Endothelial cell (in vitro differentiated cells): Measurements from ENCODE around the gene MVB12B. TPM values are rescaled to one million over a fixed set of nuclear protein-coding genes. Genes with fewer than 3 reads are reported as not detected.

Source experiments
- DNase-seq: peaks from one replicate; pipeline ENCODE4 v3.0.0; 2021; ENCODE audit warnings: low spot score
- H3K27ac Mint-ChIP-seq: one replicate; pipeline ENCODE4 v1.8.0; 2021; ENCODE audit warnings: mixed read lengths, inconsistent platforms; ENCODE audit not compliant: unreplicated experiment
- H3K27me3 Mint-ChIP-seq: one replicate; pipeline ENCODE4 v1.8.0; 2021; ENCODE audit warnings: mild to moderate bottlenecking, moderate library complexity, mixed read lengths, inconsistent platforms; ENCODE audit not compliant: unreplicated experiment
- H3K36me3 Mint-ChIP-seq: one replicate; pipeline ENCODE4 v1.8.0; 2021; ENCODE audit warnings: mild to moderate bottlenecking, low read depth, mixed read lengths, inconsistent platforms; ENCODE audit not compliant: unreplicated experiment
- H3K4me1 Mint-ChIP-seq: one replicate; pipeline ENCODE4 v1.8.0; 2021; ENCODE audit warnings: mild to moderate bottlenecking, mixed read lengths, inconsistent platforms; ENCODE audit not compliant: unreplicated experiment
- H3K4me3 Mint-ChIP-seq: one replicate; pipeline ENCODE4 v1.8.0; 2021; ENCODE audit warnings: mild to moderate bottlenecking, mixed read lengths, inconsistent platforms; ENCODE audit not compliant: unreplicated experiment
- H3K9me3 Mint-ChIP-seq: one replicate; pipeline ENCODE4 v1.8.0; 2021; ENCODE audit warnings: mixed read lengths, inconsistent platforms; ENCODE audit not compliant: unreplicated experiment
- total RNA-seq: library from RNA; stranded (reverse); fragmentation: NEBNext Ultra II Directional; extraction: Animal tissue kit (Norgen Biotek cat#: 25700); gene quantifications from one replicate; pipeline ENCODE4 v1.2.1, GENCODE V29; 2021; ENCODE audit not compliant: unreplicated experiment
- TF ChIP-seq, protein P1 (sequence below): fragments of 200-600 bp; sonication (generic); IDR thresholded peaks from one replicate; pipeline ENCODE4 v1.5.0; 2021; ENCODE audit warnings: antibody characterized with exemption; ENCODE audit not compliant: unreplicated experiment

Gene MVB12B
- total RNA-seq, 1 donor from 2014 or later = 18.8 TPM

DNA sequence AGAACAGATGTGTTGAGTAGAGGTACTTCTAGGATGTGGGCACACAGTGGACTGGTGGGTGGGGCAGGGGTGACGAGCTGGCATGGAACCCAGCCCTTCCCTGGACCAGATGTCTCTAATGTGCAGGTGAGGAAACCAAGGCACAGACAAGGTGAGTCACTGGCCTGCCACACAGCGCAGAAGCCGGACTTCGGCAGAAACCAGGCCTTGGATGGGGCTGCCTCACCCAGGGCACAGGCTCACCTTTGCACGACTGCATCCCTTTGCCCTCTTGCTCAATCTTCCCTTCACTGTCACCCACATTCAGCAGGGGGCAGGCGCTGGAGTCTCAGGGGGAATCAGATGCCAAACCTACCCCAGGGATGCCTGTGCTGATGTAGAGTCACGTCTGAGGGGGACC lies 221.7 kb downstream of the MVB12B start:
- H3K9me3 Mint-ChIP-seq = no peaks in the 10 kb centered on the region
- DNase-seq = no peak
- peaks cover 6% of the 10 kb centered on the region for H3K27me3 Mint-ChIP-seq
- no peaks in the 10 kb centered on the region for H3K36me3 Mint-ChIP-seq
- no peaks in the 10 kb centered on the region for H3K4me1 Mint-ChIP-seq
- H3K4me3 Mint-ChIP-seq = no peak overlapping the region
- no peak overlapping the region for H3K27ac Mint-ChIP-seq
- TF ChIP-seq, protein P1, sequence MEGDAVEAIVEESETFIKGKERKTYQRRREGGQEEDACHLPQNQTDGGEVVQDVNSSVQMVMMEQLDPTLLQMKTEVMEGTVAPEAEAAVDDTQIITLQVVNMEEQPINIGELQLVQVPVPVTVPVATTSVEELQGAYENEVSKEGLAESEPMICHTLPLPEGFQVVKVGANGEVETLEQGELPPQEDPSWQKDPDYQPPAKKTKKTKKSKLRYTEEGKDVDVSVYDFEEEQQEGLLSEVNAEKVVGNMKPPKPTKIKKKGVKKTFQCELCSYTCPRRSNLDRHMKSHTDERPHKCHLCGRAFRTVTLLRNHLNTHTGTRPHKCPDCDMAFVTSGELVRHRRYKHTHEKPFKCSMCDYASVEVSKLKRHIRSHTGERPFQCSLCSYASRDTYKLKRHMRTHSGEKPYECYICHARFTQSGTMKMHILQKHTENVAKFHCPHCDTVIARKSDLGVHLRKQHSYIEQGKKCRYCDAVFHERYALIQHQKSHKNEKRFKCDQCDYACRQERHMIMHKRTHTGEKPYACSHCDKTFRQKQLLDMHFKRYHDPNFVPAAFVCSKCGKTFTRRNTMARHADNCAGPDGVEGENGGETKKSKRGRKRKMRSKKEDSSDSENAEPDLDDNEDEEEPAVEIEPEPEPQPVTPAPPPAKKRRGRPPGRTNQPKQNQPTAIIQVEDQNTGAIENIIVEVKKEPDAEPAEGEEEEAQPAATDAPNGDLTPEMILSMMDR = no peak

DNA sequence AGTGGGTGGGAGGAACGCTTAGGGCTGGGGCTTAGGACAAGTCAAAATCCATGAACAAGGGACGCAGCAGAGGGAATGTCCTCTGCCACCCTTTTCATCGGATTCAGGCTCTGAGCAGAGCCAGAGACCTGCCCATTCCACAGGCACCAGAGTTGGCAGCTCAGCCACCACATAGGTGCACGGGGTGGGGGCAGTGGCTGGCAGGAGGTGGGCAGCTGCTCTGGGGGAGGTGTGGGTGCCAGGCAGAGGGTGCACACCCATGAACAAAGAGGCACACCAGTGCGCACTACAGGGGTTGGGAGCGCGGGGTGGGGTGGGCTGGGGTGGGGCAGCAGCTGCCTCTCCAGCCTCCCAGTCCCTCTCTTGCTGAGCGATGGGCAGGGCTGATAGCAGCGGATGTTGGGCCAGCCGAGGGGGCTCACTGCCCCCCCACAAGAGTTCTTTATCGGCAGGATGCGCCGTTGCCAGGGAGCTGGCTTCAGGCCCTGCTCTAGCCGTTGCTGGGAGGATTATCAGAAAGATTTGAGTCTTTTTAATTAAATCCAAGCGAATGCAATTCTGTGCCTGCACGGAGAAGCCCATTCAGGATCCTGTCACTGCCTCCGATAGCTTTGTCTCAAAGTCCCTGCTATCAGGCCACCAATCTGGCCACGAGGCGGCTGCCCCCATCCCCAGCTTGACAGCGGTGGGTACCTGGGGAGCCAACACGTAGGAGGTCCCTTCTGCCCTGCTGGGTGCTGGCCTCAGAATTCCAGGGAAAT lies 222.8 kb downstream of the MVB12B start:
- H3K4me3 Mint-ChIP-seq = no peak overlapping the region
- H3K9me3 Mint-ChIP-seq = no peaks in the 10 kb centered on the region
- no peaks in the 10 kb centered on the region for H3K36me3 Mint-ChIP-seq
- H3K27me3 Mint-ChIP-seq = peaks cover 6% of the 10 kb centered on the region
- DNase-seq = no peak
- H3K4me1 Mint-ChIP-seq = no peaks in the 10 kb centered on the region
- H3K27ac Mint-ChIP-seq = no peak overlapping the region
- TF ChIP-seq, protein P1 = no peak

DNA sequence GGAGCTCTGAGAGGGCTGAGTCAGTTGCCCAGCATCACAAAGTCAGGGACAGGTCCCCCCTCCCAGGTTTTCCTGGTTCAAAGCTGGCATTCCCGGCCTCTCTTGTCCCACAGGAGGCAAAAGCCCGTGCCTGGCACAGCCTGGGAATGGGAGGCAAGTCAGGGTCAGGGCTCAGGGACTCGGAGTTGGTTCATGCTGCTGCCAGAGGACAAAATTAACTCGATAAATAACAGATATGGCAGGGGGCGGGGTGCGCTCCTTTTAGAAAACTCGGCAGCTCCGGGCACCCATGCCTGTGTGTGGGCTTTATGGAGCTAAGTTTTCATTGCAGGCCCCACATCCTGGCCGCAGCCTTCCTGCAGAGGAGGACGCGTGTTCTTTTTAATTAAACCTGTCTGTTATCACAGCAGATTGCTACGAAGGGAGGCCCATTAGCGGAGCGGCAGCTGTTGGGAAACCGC lies 224.3 kb downstream of the MVB12B start:
- H3K9me3 Mint-ChIP-seq = no peaks in the 10 kb centered on the region
- no peak overlapping the region for H3K4me3 Mint-ChIP-seq
- DNase-seq = no peak
- H3K27me3 Mint-ChIP-seq = peaks cover 4% of the 10 kb centered on the region
- no peak overlapping the region for H3K27ac Mint-ChIP-seq
- TF ChIP-seq, protein P1 = no peak
- no peaks in the 10 kb centered on the region for H3K4me1 Mint-ChIP-seq
- no peaks in the 10 kb centered on the region for H3K36me3 Mint-ChIP-seq

DNA sequence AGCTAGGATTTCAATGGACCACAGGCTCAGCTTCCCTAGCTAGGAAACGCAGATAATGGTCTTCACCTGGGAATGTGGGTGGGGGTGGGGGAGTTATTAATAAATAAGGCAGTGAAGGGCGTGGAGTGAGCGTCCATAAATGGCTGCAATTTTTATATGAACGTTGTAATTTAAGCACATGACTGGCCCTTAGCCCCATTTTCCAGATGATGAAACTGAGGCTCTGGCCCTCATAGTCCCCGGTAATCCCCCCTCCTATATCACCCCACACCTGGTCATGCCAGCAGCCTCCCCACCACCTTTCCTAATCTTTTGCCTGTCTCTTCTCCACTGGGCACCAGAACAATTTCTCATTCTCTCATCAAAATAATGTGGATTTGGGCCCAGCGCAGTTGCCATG lies 225.2 kb downstream of the MVB12B start:
- H3K36me3 Mint-ChIP-seq = no peaks in the 10 kb centered on the region
- DNase-seq = no peak
- TF ChIP-seq, protein P1 = no peak
- H3K27ac Mint-ChIP-seq = no peak overlapping the region
- H3K27me3 Mint-ChIP-seq = peaks cover 3% of the 10 kb centered on the region
- no peaks in the 10 kb centered on the region for H3K9me3 Mint-ChIP-seq
- H3K4me1 Mint-ChIP-seq = no peaks in the 10 kb centered on the region
- no peak overlapping the region for H3K4me3 Mint-ChIP-seq

DNA sequence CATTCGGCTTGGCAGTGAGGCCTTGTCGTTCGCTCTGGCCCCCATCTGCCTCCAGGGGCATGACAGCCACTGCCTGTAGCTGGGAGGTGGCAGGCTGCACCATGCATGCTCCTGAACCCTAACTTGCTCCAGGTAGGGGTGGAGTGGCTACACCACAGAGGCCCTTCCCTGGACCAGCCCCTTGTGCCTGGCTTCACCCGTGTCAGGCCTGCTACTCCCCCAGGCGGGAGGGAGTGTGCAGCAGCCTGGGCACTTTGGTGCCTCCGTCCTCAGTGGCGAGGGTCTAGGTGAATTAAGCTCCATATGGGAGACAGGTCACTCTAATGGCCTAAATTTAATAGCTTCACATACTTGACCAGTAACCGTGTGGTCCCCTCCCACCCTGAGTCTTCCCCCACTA lies 227.7 kb downstream of the MVB12B start:
- no peak for DNase-seq
- H3K27ac Mint-ChIP-seq = no peak overlapping the region
- H3K27me3 Mint-ChIP-seq = peaks cover 6% of the 10 kb centered on the region
- TF ChIP-seq, protein P1 = no peak
- no peaks in the 10 kb centered on the region for H3K36me3 Mint-ChIP-seq
- H3K4me3 Mint-ChIP-seq = no peak overlapping the region
- no peaks in the 10 kb centered on the region for H3K4me1 Mint-ChIP-seq
- no peaks in the 10 kb centered on the region for H3K9me3 Mint-ChIP-seq
